GM23338 (cell line): ENCODE data around the gene POLA1. TPM values are rescaled to one million over a fixed set of nuclear protein-coding genes. Genes with fewer than 3 reads are reported as not detected.

Experiments used
- ATAC-seq: fragments of 200-7000 bp; cut with Tn5 transposase; 3 replicates; pipeline ENCODE4 v1.9.1; 2020
- DNase-seq: peaks from one replicate; pipeline ENCODE4 v3.0.0-alpha.2; 2015; ENCODE audit warnings: low spot score
- H2AFZ ChIP-seq: fragments of 200-600 bp; sonication (generic); 2 replicates; pipeline ENCODE4 v1.8.0; 2016; ENCODE audit warnings: antibody characterized with exemption, mild to moderate bottlenecking, moderate library complexity
- H3F3A ChIP-seq: fragments of 200-600 bp; sonication (generic); replicated peaks from 2 replicates; pipeline ENCODE4 v1.8.0; 2017; ENCODE audit warnings: antibody characterized with exemption, mixed run types, low read depth
- H3K27ac ChIP-seq: fragments of 200-600 bp; sonication (generic); 2 replicates; pipeline ENCODE4 v1.6.1; 2016; ENCODE audit warnings: low read depth
- H3K27me3 ChIP-seq: fragments of 200-600 bp; sonication (generic); 2 replicates; pipeline ENCODE4 v1.8.0; 2016; ENCODE audit warnings: mild to moderate bottlenecking, mixed run types, moderate library complexity; ENCODE audit not compliant: insufficient read depth
- H3K36me3 ChIP-seq: fragments of 200-600 bp; sonication (generic); 2 replicates; pipeline ENCODE4 v1.8.0; 2016; ENCODE audit warnings: mild to moderate bottlenecking; ENCODE audit not compliant: insufficient read depth
- H3K4me1 ChIP-seq: fragments of 200-600 bp; sonication (generic); 2 replicates; pipeline ENCODE4 v1.8.0; 2016; ENCODE audit warnings: mild to moderate bottlenecking, moderate library complexity; ENCODE audit not compliant: insufficient read depth
- H3K4me2 ChIP-seq: fragments of 200-600 bp; sonication (generic); 2 replicates; pipeline ENCODE4 v1.7.1; 2017; ENCODE audit warnings: mixed run types
- H3K4me3 ChIP-seq: fragments of 200-600 bp; sonication (generic); 2 replicates; pipeline ENCODE4 v1.6.1; 2016; ENCODE audit warnings: mixed run types
- H3K79me2 ChIP-seq: fragments of 200-600 bp; sonication (generic); replicated peaks from 2 replicates; pipeline ENCODE4 v1.8.0; 2017; ENCODE audit warnings: mild to moderate bottlenecking; ENCODE audit not compliant: insufficient read depth
- H3K9me2 ChIP-seq: fragments of 200-600 bp; sonication (generic); 2 replicates; pipeline ENCODE4 v1.8.0; 2017; ENCODE audit not compliant: insufficient read depth
- H4K20me1 ChIP-seq: fragments of 200-600 bp; sonication (generic); replicated peaks from 2 replicates; pipeline ENCODE4 v1.8.0; 2017; ENCODE audit warnings: mild to moderate bottlenecking; ENCODE audit not compliant: insufficient read depth
- H3K27ac Mint-ChIP-seq: 2 replicates; pipeline ENCODE4 v1.8.0; 2020; ENCODE audit warnings: inconsistent platforms, mild to moderate bottlenecking, moderate library complexity, mixed read lengths
- H3K27me3 Mint-ChIP-seq: 3 replicates; pipeline ENCODE4 v1.8.0; 2022; ENCODE audit warnings: low read depth, mild to moderate bottlenecking, moderate library complexity, mixed read lengths, inconsistent platforms; ENCODE audit not compliant: insufficient read depth, poor library complexity
- H3K36me3 Mint-ChIP-seq: 3 replicates; pipeline ENCODE4 v1.8.0; 2021; ENCODE audit warnings: low read depth, mild to moderate bottlenecking, inconsistent platforms, moderate library complexity, mixed read lengths
- H3K4me1 Mint-ChIP-seq: 3 replicates; pipeline ENCODE4 v1.8.0; 2020; ENCODE audit warnings: mild to moderate bottlenecking, inconsistent platforms, mixed read lengths
- H3K4me3 Mint-ChIP-seq: 3 replicates; pipeline ENCODE4 v1.8.0; 2021; ENCODE audit warnings: moderate library complexity, mild to moderate bottlenecking, inconsistent platforms, mixed read lengths
- H3K9me3 Mint-ChIP-seq: 3 replicates; pipeline ENCODE4 v1.8.0; 2020; ENCODE audit warnings: moderate library complexity, mild to moderate bottlenecking, inconsistent platforms, mixed read lengths
- CREB1 ChIP-seq: fragments of 250-450 bp; sonication (Bioruptor Pico); IDR thresholded peaks from 2 replicates; pipeline ENCODE4 v1.5.0; 2020; ENCODE audit warnings: low read depth, mild to moderate bottlenecking, moderate library complexity
- EZH2 ChIP-seq: fragments of 200-600 bp; sonication (generic); IDR thresholded peaks from one replicate; pipeline ENCODE4 v1.8.0; 2017; ENCODE audit warnings: antibody characterized with exemption, mild to moderate bottlenecking, low read depth; ENCODE audit not compliant: unreplicated experiment
- EZH2phosphoT487 ChIP-seq: fragments of 200-600 bp; sonication (generic); IDR thresholded peaks from one replicate; pipeline ENCODE4 v1.8.1; 2018; ENCODE audit warnings: antibody characterized with exemption; ENCODE audit not compliant: unreplicated experiment
- JUNB ChIP-seq: IDR thresholded peaks from one replicate; pipeline ENCODE4 v1.6.1; 2016; ENCODE audit warnings: antibody characterized with exemption; ENCODE audit not compliant: unreplicated experiment
- NANOG ChIP-seq: IDR thresholded peaks from 2 replicates; pipeline ENCODE4 v1.6.1; 2016; ENCODE audit warnings: antibody characterized with exemption, borderline replicate concordance
- STAT1 ChIP-seq: IDR thresholded peaks from one replicate; pipeline ENCODE4 v1.6.1; 2016; ENCODE audit warnings: antibody characterized with exemption; ENCODE audit not compliant: unreplicated experiment
- ZNF114 ChIP-seq: fragments of 250-450 bp; sonication (Bioruptor Pico); IDR thresholded peaks from 2 replicates; pipeline ENCODE4 v1.5.0; 2020; ENCODE audit warnings: mild to moderate bottlenecking, moderate library complexity
- ZNF331 ChIP-seq: fragments of 250-450 bp; sonication (Bioruptor Pico); IDR thresholded peaks from 2 replicates; pipeline ENCODE4 v1.5.0; 2020; ENCODE audit warnings: low read depth, mild to moderate bottlenecking, moderate library complexity
- polyA plus RNA-seq: library from polyadenylated mRNA; unstranded; fragments of >200 nt; fragmentation: Nextera tagmentation; extraction: Ambion mirVana; gene quantifications from 2 replicates; pipeline ENCODE4 v1.2.1, GENCODE V29; 2016
- total RNA-seq: library from RNA; depleted of rRNA; stranded (reverse); fragments of >200 nt; shearing (Covaris generic); gene quantifications from 2 replicates; pipeline ENCODE4 v1.2.3, GENCODE V29; 2014
- TF ChIP-seq, protein P1 (sequence below), 2 experiments: fragments of 200-600 bp in 1 of 2; sonication (generic) in 1 of 2; conservative IDR thresholded peaks; 2 replicates each; pipeline versions ENCODE4 v1.5.1 to v1.6.1; 2016 to 2017; ENCODE audit warnings: antibody characterized with exemption in 2 of 2, low read depth in 2 of 2, mild to moderate bottlenecking in 2 of 2, moderate library complexity in 1 of 2

POLA1 gene
- total and polyA plus RNA-seq, 2 experiments from 2014 or later = 12.6 to 36.6 TPM

DNA sequence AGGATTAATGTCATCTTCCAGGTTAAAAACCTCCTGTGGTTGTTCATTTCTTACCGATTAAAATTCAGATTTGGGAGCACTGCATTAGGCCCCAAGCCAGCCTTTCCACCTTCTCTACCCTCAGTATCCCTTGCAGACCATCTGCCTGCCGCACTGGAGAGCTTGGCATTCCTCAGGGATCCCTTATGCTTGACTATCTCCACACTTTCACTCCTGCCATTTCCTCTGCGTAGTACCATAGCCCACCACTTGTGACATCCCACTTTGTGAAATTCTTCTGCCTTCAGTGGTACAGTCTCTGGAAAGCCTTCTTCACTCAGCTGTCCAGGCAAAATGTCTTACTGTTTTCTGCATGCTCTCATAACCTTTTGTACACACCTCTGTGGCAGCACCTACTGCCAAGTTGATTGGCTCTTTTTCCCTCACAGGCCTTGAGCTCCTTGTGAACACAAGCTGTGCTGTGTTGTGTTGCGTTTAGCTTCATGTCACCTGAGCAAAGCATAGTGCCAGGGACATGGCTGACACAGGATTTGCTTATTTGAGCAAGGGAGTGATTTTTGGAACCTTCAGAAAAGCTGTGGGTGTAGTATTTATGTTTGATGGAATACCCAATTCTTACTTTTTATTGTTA is 165.6 kb downstream of the POLA1 start:
- ATAC-seq (peak; percentile 87), DNase-seq (peak; percentile 32)
- H2AFZ ChIP-seq = no peak overlapping the region
- no peaks in the 10 kb centered on the region for H3K9me2 ChIP-seq
- H3K4me2 ChIP-seq = no peak overlapping the region
- H3K79me2 ChIP-seq = no peaks in the 10 kb centered on the region
- no peaks in the 10 kb centered on the region for H3F3A ChIP-seq
- no peak overlapping the region for H3K4me3 Mint-ChIP-seq
- H3K27me3 Mint-ChIP-seq = peaks cover 4% of the 10 kb centered on the region
- TF ChIP-seq NANOG (no peak), STAT1 (no peak), EZH2phosphoT487 (no peak), CREB1 (CRISPR knock-in tag) (no peak)
- TF ChIP-seq, protein P1, sequence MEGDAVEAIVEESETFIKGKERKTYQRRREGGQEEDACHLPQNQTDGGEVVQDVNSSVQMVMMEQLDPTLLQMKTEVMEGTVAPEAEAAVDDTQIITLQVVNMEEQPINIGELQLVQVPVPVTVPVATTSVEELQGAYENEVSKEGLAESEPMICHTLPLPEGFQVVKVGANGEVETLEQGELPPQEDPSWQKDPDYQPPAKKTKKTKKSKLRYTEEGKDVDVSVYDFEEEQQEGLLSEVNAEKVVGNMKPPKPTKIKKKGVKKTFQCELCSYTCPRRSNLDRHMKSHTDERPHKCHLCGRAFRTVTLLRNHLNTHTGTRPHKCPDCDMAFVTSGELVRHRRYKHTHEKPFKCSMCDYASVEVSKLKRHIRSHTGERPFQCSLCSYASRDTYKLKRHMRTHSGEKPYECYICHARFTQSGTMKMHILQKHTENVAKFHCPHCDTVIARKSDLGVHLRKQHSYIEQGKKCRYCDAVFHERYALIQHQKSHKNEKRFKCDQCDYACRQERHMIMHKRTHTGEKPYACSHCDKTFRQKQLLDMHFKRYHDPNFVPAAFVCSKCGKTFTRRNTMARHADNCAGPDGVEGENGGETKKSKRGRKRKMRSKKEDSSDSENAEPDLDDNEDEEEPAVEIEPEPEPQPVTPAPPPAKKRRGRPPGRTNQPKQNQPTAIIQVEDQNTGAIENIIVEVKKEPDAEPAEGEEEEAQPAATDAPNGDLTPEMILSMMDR (conservative IDR thresholded peaks at IDR 0.05; ENCODE audit: low read depth in 2 of 2) = 0 out of 4 replicates have a peak, but pooled peaks of 1 of the 2 experiments have one; percentile 7
- no peak overlapping the region for H3K27ac ChIP-seq
- peaks cover 10% of the 10 kb centered on the region for H3K4me1 Mint-ChIP-seq
- H4K20me1 ChIP-seq = no peaks in the 10 kb centered on the region
- H3K4me1 ChIP-seq = no peaks in the 10 kb centered on the region; the same call in 1 of the 2 replicates
- H3K36me3 Mint-ChIP-seq = no peaks in the 10 kb centered on the region; the same call in 1 of the 3 replicates
- H3K27ac Mint-ChIP-seq = peak overlapping the region; percentile 39; the same call in 1 of the 2 replicates
- H3K4me3 ChIP-seq = no peak overlapping the region
- H3K9me3 Mint-ChIP-seq = no peaks in the 10 kb centered on the region
- H3K36me3 ChIP-seq = no peaks in the 10 kb centered on the region
- H3K27me3 ChIP-seq = no peaks in the 10 kb centered on the region

- H4K20me1 ChIP-seq = no peaks in the 10 kb centered on the region
- no peaks in the 10 kb centered on the region for H3K9me3 Mint-ChIP-seq
- ATAC-seq (no peak), DNase-seq (no peak)
- no peak for TF ChIP-seq ZNF331 (CRISPR knock-in tag)
- TF ChIP-seq JUNB = no peak
- TF ChIP-seq ZNF114 (CRISPR knock-in tag) = no peak
- TF ChIP-seq EZH2 = no peak
- TF ChIP-seq CREB1 (CRISPR knock-in tag) = no peak
- no peak for TF ChIP-seq EZH2phosphoT487
- H3K79me2 ChIP-seq = no peaks in the 10 kb centered on the region
- no peaks in the 10 kb centered on the region for H3K9me2 ChIP-seq
- no peak overlapping the region for H2AFZ ChIP-seq
- H3K4me3 Mint-ChIP-seq = no peak overlapping the region
- H3K27me3 ChIP-seq = no peaks in the 10 kb centered on the region
- H3K27ac Mint-ChIP-seq = no peak overlapping the region
- H3K27me3 Mint-ChIP-seq = peaks cover 4% of the 10 kb centered on the region
- no peaks in the 10 kb centered on the region; the same call in 1 of the 2 replicates for H3K4me1 ChIP-seq
- H3K4me3 ChIP-seq = no peak overlapping the region
- no peaks in the 10 kb centered on the region for H3F3A ChIP-seq
- H3K36me3 ChIP-seq = no peaks in the 10 kb centered on the region
- H3K27ac ChIP-seq = no peak overlapping the region
- no peak overlapping the region for H3K4me2 ChIP-seq
- no peaks in the 10 kb centered on the region; the same call in 1 of the 3 replicates for H3K36me3 Mint-ChIP-seq
- peaks cover 10% of the 10 kb centered on the region for H3K4me1 Mint-ChIP-seq
These were observed 166.4 kb downstream of the POLA1 start for GRCh38 chrX:24860140-24860539.
